HG03175 (cell line): Measurements from ENCODE around the gene CASS4.
"Not testable (repeated sequence)": the region's sequence is repeated elsewhere in the genome, so short reads cannot be mapped to it uniquely, and the experiment has no call there.

Experiments used
- ATAC-seq: cut with Tn5 transposase; IDR thresholded peaks from one replicate; pipeline ENCODE4 v1.9.1; 2021; ENCODE audit warnings: mild to moderate bottlenecking, moderate library complexity; ENCODE audit not compliant: unreplicated experiment

The CASS4 gene, protein sequence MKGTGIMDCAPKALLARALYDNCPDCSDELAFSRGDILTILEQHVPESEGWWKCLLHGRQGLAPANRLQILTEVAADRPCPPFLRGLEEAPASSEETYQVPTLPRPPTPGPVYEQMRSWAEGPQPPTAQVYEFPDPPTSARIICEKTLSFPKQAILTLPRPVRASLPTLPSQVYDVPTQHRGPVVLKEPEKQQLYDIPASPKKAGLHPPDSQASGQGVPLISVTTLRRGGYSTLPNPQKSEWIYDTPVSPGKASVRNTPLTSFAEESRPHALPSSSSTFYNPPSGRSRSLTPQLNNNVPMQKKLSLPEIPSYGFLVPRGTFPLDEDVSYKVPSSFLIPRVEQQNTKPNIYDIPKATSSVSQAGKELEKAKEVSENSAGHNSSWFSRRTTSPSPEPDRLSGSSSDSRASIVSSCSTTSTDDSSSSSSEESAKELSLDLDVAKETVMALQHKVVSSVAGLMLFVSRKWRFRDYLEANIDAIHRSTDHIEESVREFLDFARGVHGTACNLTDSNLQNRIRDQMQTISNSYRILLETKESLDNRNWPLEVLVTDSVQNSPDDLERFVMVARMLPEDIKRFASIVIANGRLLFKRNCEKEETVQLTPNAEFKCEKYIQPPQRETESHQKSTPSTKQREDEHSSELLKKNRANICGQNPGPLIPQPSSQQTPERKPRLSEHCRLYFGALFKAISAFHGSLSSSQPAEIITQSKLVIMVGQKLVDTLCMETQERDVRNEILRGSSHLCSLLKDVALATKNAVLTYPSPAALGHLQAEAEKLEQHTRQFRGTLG

DNA sequence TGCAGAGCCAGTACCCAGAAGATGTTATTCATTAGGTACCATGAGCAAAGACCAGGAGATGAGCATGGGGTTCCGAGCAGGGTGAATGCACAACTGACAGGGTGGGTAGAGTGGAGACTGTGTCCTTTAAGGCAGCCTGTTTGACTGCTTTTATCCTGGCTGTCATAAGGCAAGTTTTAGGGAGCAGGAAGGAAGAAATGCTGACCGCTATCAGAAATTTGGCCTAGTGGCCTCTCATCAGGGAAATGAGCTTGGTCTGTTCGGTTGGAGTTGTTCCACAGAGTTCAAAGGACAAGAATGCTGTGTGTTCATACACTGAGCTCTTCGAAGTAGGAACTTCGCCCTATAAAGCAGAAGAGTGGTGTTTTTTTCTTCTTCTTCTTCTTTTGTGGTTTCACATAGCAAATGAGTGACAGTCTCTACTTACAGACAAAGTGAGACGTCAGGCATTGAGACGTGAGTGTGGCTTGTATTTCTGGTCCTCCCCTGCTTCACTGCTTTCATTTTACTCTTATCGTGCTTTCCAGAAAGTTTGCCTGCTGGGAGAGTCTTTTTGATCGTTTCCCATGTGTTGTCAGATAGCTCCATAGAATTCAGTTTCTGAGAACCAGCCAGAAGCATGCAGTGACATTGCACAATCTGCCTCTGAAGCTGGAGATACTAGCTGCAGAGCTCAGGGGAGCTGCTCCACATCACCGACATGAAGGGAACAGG lies at the start of gene CASS4:
CASS4 (plus strand) TSS at position 502 of the 714 bp plus-strand sequence; CDS start at position 701, 199 bp downstream.
- ATAC-seq, result peak; percentile 81

DNA sequence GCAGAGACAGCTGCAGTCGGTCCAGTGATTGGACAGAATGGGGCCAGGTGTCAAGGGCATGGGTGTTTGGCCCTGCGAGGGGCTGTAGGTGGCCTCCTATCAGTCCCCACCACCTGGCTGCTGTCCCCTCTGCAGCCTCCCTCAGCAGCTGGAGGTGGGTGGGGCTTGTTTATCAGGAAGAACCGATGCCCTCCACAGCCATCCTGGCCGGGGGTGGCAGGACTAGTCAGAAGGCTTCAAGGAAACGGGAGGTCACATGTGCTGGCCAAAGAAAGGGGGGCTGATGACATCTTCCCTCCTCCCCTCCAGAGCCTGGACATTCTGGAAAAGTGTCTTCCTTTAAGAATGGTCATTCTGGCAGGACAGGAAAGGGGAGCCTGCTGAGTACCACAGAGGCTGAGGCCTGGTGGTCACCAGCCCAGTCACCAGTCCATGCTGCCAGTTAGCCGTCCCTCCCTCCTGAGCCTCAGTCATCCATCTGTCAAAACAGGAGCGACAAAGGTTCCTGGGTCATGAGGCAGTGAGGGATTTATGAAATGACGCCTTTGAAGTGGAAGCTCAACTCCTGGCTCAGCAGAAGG lies 49.1 kb upstream of the CASS4 start:
- no peak for ATAC-seq

DNA sequence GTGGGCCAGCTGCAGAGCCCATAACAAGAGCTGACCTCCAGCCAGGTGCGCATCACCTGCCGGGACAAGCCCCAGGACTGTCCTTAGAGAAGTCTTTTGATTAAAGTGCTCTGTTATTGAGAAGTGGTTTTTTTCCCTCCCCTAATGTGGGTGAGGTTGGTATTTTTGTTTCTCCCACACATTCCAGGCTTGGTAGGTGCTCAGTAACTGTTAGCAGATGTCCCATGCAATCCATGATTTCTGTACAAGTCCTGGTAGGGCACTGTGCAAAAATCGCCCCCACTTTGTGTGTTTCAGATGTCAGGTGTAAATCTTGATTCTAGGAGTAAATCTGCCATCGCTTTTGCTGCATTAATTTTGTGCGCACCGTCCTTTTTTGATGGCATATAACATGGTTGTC lies 48.6 kb upstream of the CASS4 start:
- ATAC-seq, result no peak

DNA sequence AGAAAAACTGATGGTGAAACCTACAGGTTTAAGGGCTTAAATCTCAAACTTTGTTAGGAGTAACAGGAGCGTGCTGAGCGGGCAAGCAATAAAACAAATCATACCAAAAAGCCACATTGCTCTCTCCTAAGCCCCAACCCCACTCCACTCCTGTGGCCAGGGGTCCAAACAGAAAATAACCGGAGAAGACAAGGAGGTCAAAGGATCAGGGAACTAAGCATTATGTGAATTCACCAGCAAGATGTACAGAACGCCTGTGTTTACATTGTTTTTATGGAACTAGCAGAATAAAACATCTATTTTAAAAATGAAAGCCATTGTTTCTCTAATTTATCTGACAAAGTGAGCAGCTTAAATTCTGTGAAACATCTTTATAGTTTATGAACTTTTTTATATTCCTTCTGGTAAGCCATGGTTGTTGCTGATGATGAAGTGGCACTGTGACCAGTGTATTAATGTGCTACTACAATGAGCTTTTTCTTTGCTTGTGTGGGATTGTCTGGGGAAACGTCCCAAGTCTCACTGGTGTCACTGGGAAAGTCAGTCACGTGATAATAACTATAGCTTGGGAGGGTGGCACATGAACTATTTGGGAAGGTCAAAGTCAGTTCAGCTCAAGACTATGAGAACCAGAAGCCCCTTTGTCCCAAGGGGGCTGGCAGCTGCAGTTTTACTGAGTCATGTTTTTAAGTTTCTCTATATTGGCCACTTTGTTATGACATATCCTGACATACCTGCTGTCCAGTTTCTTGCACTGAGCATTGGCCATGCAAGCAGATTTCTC lies 43.5 kb upstream of the CASS4 start:
- no peak for ATAC-seq

DNA sequence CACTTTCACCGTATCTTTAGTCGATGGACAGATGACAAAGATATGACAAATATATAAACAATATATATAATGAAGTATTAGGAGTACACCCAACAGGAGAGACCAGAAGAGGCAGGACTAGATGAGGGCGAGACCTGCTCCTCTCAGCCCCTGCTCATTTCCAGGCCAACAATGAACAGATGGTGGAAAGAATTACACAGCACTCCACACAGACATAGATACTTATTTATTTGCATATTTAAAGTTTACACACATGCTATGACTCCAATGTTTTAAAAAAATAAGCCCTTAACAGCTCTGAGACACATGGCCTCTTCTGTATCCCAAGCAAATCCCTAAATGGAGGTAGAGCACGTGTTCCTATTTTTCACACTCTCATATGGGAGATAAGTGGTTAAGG lies 42.9 kb upstream of the CASS4 start:
- ATAC-seq, result no peak

DNA sequence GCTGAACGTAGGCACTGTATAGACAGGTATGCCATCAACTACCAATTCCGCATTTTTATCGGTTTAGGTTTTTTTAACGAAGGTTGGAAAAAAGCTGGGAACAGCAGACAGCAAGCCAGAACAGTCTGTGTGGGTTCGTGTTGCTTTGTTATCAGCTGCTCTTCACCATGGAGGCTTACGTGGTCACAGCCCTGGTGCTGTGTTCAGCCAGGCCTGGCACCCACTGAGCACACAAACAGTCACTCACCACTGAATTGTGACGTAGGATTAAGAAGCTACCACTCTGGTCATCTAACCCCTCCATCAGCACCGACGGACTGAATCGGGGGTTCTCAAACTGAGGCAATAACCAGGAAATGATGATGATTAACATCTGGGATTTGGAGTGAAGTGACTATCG lies 40.1 kb upstream of the CASS4 start:
- ATAC-seq, result no peak

DNA sequence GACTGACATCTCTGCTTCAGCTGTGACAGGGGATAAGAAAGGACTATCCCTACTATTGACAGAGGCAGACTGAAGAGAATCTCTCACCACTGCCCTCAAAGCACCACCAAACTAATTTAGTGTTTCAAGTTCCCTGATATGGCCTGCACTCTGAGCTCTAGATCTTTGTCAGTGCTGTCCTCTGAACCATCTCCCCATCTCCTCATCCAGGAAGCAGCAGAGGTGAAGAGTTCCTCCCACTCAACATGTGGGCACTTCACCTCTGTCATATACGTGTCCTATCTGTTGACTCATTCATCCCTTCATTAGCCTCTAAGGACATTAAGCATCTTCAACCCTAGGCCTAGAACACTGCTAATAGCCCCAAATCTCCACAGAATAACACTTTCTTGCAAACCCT lies 39.2 kb upstream of the CASS4 start:
- ATAC-seq, result no peak

DNA sequence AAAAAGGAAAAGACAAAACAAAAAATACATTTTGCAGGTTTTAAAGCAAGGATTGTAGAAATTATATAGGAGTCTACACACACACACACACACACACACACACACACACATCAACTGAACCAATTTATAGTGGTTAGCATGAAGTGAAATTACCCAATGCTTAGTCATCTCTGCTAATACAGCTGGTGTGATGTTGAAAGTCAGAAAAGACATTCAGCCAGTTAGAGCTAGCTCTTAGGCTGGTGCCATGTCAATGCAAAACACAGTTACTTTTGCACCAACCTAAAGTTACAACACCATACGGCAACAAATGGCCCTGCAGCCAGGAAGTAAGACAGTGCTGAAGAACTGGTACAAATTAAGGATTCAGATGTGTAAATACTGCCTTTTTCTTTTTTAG lies 38.1 kb upstream of the CASS4 start:
- peak; percentile 56 for ATAC-seq

DNA sequence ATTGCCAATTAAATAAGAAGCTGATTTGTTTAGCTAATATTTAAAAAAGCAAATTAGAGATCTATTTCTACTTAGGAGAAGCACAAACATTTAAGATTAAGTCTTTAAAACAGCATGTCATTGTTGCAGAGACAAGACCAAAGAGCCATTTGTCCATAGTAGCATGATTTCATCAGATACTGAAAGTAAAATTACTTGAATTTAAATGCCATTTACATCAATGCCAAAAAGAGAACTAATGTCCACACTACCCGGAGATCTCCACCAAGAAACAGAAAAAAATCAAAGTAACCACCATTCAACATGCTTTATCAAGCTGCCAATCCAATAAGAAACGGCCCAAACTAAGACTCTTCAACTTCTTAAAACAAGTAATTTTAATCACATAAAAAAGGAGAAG lies 35.7 kb upstream of the CASS4 start:
- ATAC-seq, result no peak

DNA sequence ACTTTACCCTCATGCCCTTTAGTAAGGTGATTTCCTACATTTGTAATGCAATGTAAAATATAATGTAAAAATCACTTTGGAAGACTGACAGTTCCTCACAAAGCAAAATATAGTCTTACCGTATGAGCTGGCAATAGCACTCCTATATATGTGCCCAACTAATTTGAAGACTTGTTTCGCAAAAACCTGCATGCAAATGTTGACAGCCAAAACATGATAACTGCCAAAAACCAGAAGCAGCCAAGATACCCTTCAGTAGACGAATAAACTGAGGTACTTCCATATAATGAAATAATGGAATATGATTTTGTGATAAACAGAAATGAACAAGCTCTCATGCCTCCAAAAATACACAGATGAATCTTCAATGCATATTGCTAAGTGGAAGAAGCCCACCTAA lies 33.7 kb upstream of the CASS4 start:
- no peak for ATAC-seq

DNA sequence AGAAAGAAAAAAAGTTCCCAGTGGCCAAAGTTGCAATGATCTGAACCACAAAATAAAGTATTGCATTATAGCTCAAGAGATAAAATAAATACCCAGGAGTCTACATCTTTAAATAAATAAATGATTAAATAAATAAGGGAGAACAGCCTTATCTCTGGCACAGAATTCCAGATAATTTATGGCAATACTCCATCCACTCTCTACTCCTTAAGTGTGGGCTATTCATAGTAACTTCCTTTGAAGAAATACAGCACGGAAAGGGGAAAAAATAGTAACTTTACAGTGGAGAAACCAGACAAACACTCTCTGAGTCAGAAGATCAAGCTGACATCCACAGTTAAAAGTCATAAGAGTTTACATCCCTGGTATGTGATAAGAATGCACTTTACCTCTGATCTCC lies 31.7 kb upstream of the CASS4 start:
- no peak for ATAC-seq

DNA sequence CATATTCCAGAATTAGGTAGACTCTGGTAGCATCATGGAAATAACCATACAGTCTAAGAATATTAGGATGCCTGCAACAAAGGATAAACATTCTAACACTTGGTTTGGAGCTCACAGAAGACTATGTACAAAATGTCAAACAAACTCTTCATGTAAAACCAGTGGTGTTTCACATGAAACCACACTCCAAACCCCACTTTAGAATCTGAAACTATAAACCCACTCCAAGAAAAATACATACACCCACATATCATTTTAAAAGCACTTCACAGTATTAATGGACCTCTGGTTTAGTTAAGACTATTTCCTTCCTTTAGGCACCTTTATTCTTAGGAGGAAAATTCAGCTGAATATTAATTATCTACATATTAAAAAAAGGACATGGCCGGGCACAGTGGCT lies 30.6 kb upstream of the CASS4 start:
- ATAC-seq, result no peak

DNA sequence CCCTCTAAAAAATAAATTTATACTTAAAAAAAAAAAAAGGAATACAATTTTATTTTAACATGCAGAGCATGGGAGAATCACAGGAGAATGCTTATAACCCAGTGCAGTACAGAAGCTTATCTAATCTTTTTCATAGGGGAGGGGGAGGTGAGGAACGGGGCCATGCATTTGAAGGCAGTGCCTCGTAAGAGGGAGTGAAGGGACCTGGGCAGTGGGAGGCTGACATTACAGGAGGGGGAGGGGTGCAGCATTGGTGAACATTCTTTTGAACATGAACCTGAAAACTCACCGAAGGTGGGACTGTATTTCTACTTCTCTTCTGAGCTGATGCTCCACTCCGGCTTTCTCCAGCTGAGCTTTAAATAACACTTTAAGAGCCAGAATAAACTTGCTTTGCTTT lies 29.4 kb upstream of the CASS4 start:
- no peak for ATAC-seq

DNA sequence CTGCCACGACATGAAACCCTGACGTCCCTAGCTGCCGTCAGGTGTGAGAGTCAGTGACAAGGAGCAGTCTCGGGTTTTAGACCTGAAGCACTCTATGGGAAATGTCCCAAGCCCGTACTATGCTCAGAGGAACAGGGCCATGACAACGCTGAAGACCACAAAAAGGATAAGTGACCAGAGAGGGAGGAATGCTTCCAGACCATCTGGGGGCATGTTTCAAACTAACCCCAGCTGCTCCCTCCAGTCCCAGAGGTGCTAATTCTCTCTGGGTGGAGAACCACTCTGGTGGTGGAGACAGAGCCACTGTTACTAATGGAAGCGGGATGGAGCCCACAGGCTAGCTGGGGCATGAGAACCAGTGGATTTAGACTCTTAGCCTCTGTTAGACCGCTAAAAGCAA lies 28.7 kb upstream of the CASS4 start:
- no peak for ATAC-seq

DNA sequence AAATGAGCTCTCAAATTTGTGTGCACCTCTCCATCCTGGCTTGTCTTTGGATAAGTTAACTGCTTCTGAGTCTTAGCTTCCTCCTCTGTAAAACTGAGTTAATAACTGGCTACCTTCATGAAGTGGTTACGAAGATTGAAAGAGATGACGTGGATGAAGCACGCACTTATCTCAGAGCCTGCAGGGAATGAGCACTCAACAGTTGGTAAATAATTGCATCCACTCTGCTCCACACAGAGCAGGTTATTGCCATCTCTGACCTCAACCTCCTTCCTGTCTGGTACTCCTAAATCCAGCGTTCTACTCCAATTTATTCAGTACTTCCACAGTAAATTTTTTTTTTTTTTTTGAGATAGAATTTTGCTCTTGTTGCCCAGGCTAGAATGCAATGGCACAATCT lies 26.9 kb upstream of the CASS4 start:
- no peak for ATAC-seq

DNA sequence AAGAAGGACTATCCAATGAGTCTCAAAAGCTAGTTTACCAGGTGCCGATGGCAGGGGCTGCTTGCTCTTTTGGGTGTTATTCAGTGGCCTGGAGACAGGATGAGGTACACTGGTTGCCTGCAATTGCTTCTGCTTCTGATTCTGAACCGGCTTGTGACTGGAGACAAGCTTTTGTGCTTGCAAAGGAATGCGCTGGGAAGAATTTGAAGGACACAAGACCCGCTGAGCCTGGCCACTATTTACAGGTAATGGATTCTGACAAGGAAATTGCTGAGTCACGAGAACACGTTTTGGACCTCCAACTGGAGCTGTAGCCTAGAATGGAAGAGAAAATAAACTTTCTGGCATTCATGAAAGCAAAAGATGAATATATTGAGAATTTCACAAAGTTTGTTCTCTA lies 25.8 kb upstream of the CASS4 start:
- ATAC-seq, result no peak

DNA sequence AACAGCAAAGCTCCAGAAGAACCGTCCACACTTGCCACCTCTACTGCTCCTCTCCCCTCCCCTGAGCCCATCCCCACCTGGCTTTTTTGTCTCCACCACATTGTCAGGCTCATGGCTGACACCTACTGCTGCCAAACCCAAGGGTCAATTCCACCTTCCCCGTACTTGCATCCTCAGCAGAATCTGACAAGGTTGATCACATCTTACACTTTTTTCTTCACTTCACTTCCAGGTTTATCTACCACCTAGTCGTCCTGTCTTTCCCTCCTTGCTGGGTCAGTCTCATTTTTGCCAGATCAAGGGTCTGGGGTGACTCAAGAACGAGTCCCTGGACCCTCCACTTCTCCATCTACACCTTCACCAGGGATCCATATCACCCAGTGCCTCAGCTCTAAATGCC lies 23.2 kb upstream of the CASS4 start:
- ATAC-seq, result no peak

DNA sequence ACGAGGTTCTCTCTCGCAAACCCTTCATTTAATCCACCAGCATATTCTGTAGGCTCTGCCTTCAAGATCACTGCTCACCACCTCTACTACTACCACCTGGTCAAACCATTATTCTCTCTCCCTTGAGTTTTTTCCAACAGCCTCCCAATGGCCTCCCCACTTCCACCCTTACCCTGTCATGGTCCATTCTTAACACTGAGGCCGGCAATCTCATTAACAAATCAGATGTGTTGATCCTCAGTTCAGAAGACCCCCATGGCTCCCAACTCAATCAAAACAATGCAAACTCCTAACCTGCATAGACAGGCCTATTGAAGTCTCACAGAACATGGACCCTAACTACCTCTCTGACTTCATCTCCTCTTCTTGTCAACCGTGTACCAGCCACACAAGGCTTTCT lies 22.3 kb upstream of the CASS4 start:
- no peak for ATAC-seq

DNA sequence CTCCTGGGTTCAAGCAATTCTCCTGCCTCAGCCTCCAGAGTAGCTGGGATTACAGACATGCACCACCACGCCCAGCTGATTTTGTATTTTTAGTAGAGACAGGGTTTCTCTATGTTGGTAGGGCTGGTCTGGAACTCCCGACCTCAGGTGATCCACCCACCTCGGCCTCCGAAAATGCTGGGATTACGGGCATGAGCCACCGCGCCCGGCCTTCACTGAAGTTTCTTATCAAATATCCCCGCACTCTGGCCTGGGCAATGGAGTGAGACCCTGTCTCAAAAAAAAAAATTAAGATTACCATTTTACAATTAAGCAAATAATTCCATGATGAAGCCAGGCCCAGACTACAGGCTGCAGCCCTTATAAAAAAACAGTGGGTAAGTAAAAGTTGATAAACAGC lies 21.7 kb upstream of the CASS4 start:
- not testable (repeated sequence) for ATAC-seq

DNA sequence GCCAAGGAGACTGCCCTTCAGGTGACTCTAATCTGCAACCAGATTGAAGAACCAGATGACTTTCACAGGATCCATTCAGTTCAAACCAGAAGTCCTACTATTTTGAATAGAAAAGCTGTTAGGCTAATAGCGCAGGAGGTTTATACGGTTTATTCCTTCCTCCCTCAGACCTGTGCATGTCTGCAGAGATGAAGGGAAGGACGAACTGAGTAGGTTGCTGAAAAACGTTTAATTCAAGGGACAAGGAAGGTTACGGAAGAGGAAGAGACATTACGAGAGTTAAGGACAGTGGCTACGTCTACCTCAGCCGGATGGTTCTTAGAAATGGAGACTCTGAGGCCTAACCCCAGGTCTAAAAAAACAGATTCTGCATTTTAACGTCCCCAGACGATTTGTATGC lies 21.0 kb upstream of the CASS4 start:
- ATAC-seq, result no peak
